ENCODE data around the gene CPA5. TPM values are rescaled to one million over a fixed set of nuclear protein-coding genes. Genes with fewer than 3 reads are reported as not detected.

CPA5 gene
- polyA plus RNA-seq, 5 donors = 0.10 to 1.4 (median 0.30) TPM

DNA sequence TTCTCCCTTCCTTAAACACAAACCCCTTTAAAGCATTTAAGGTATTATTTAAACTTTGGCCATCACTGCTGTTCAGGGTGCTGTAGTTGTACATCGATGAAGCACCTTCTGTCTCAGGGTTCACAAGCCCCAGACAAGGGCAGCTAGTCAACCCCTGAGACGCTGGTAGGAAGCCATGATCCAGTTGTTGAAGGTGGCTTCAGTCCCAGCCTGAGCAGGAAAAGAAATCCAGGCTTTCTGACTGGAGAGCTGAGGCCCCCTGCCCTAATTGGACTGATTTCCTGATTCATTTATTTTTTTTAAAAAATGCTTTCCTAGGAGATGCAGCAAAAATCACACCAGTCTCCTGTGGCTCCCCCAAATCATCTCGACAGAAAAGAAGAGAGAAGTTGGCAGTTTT, 51.5 kb downstream of the CPA5 start:
- no peak for DNase-seq

GRCh38 chr7:130397051-130397757, 52.6 kb downstream of the CPA5 start:
- DNase-seq = peak; percentile 64 to 78

DNA sequence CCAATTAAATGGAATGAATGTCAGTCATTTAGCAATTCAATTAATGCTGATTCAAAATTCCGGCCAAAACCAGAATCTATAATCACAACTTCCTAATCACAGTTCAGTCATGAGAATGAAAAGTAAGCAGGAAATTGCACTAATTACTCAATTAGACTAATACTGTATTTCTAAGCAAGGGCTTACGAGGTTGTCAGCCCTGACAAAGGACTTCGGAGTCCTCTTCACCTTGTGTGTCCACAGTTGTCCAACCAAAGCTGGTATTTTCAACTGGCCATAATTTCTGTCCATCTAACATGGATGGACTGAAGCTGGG, 53.1 kb downstream of the CPA5 start:
- DNase-seq = no peak

DNA sequence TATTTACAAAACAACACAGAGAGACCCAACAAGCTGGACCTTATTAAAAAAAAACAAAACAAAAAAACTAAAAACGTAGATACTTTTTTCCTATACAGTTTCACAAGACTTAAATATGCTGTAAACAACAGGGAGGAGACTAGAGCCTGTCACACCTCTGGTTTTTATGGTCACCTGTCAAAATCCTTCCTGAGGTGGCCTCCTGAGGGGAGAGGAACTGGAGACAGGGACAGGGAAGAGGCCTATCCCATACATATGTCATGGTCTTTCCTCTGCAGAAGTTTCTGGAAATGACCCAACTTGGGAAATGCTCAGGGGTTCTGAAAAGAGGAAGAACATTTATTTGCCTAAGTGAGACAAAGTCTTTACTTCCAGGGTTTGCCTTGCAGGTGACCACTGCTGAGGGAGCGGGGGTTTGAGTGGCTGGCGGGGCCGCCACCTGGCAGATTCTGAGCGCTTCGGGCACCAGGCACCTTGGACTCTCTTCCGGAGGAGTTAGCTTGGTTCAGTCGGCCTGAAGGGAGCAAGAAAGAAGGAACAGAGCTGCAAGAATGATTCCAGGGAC, 54.0 kb downstream of the CPA5 start:
- DNase-seq = no peak

DNA sequence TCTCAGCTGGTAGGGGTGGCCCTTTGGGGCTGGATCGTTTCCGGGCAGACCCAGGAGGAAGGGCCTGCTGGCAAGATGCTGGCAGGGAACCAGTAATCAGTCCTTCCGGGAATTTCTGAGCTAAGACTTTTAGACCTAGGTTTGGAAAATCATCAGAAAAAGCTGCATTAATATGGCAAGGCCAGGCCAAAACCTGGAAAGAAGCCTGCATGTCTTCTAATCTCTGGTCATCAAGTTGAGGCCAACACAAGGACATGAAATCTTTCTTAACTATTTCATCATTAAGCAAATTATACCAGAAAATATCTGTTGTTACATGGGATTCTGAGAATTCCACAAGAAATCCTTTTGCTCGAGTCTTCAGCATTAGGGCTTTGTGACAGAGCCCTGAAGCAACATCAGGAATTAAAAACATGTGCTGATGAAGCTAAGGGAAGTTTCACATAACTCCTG, 55.5 kb downstream of the CPA5 start:
- DNase-seq = peak in 1 of 2 donors; percentile 57

DNA sequence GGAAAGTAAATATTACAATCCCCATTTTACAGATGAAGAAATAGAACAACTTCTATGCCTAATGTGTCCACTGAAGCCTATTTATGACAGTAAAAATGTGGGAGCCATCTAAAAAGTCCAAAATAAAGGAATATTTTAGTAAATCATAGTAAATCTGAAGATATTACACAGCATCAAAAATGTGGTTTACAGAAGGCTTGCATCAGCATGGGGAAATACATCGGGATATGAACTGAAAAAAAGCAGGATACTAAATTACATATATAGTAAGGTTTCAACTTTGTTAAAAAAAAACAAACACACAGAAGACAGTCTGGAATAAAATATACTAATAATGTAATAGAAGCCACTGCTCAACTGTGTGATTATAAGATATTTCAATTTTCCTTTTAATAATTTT, 56.5 kb downstream of the CPA5 start:
- DNase-seq = no peak

DNA sequence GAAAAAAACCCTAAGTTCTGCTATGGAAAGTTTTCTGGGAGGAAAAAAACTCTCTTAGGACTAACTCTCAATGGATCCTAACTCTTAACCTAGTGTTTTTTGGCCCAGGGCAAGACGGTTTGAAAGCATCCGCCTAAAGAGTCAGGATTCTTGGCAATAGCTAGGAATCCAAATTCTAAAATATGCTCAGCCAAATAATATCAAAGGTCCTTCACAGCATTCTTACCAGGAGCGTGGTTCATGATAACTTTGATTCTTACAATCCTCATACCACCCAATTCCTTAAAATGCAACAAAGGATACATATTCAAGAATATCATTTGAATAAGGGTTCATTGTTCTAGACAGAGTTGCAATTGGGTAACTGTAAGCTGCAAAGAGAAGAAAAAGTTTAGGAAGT, 57.0 kb downstream of the CPA5 start:
- no peak for DNase-seq

GRCh38 chr7:130405003-130405402, 60.4 kb downstream of the CPA5 start:
- no peak for DNase-seq

GRCh38 chr7:130409067-130409711, 64.6 kb downstream of the CPA5 start:
- DNase-seq = no peak

DNA sequence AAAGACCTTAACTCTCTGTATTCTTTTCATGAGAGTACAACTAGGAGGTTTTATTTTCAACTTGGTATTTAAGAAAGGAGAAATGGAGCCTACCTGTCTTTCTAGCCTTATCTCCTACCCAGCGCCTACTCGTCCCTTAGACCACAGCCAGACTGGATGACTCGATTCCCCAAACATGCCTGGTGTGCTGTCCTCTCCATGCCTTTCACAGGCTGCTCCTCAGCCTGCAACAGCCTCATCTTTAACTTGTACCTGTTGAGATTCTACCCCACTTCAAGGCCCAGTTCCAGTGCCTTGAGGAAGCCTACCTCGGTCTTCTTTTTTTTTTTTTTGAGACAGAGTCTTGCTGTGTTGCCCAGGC, 65.1 kb downstream of the CPA5 start:
- DNase-seq = no peak

GRCh38 chr7:130410868-130411541, 66.4 kb downstream of the CPA5 start:
- DNase-seq = no peak

DNA sequence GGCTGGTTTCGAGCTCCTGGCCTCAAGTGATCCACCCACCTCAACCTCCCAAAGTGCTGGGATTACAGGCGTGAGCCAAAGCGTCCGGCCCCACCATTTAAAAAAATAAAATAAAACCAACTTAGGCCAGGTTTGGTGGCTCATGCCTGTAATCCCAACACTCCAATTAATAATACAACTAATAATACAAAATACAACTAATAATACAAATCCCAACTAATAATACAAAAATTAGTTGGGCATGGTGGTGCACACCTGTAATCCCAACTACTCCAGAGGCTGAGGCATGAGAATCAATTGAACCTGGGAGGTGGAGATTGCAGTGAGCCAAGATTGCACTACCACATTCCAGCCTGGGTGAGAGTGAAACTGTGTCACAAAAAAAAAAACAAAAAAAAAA, 68.6 kb downstream of the CPA5 start:
- DNase-seq = no peak

DNA sequence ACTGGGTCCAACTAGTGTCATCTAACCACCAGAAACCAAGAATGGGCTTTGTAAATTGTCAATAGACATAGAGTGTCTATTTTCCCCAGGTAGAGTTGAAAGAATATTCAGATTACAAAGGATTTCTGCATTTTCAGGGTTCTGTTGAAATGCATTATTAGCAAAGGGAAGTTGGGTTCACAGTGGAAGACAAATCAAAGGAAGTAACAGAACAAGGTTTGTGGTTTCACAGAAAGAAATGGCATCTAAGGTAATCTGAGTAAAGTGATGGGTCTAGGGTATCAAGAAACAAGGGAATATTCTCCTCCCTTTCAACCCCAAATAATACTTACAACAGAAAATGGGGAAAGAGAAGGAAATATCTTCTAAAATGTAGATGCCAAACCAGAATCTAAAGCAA, 70.4 kb downstream of the CPA5 start:
- DNase-seq = no peak

- no peak for DNase-seq
These were observed 72.6 kb downstream of the CPA5 start for GRCh38 chr7:130417213-130417612.

GRCh38 chr7:130418306-130418705, 73.7 kb downstream of the CPA5 start:
- DNase-seq = no peak

Other genes with a start within 250 kb of the CPA5 start
- gene TMEM209, start 139.4 kb upstream of the CPA5 start, polyA plus RNA-seq (ENCODE audit: insufficient read depth in 1 of 5, insufficient read length in 5 of 5, low replicate concordance in 1 of 5) = 10 to 100 TPM; 15.1 to 22.3 (median 20.5) TPM
- not detected for gene SSMEM1, start 137.0 kb upstream of the CPA5 start, polyA plus RNA-seq (ENCODE audit: insufficient read depth in 1 of 5, insufficient read length in 5 of 5, low replicate concordance in 1 of 5)
- gene CPA2, start 78.0 kb upstream of the CPA5 start, polyA plus RNA-seq (ENCODE audit: insufficient read depth in 1 of 5, insufficient read length in 5 of 5, low replicate concordance in 1 of 5) = under 1 TPM; 0.21 to 0.44 (median 0.32) TPM
- gene CPA4, start 51.7 kb upstream of the CPA5 start, polyA plus RNA-seq (ENCODE audit: insufficient read depth in 1 of 5, insufficient read length in 5 of 5, low replicate concordance in 1 of 5) = under 1 TPM; 0.26 to 0.81 (median 0.45) TPM
- gene CPA1, start 35.7 kb downstream of the CPA5 start, polyA plus RNA-seq (ENCODE audit: insufficient read depth in 1 of 5, insufficient read length in 5 of 5, low replicate concordance in 1 of 5) = 1 to 10 TPM in 3 of 5 donors, under 1 TPM in 2; 0.81 to 1.7 (median 1.0) TPM
- 10 to 100 TPM; 25.1 to 34.1 (median 31.4) TPM for gene CEP41, start 96.2 kb downstream of the CPA5 start, polyA plus RNA-seq (ENCODE audit: insufficient read depth in 1 of 5, insufficient read length in 5 of 5, low replicate concordance in 1 of 5)
- gene MEST, start 147.3 kb downstream of the CPA5 start, polyA plus RNA-seq (ENCODE audit: insufficient read depth in 1 of 5, insufficient read length in 5 of 5, low replicate concordance in 1 of 5) = 100 to 1,000 TPM; 368 to 456 (median 406) TPM

Measured in right lung (tissue), 5 donors.